CD14-positive monocyte (primary cell): ENCODE measurements around the gene SGCE. TPM values are rescaled to one million over a fixed set of nuclear protein-coding genes. Genes with fewer than 3 reads are reported as not detected.

Source experiments
- DNase-seq, 3 donors: peaks; one replicate each; pipeline ENCODE4 v3.0.0-alpha.2; 2011 to 2022
- H2AFZ ChIP-seq: 2 replicates; pipeline ENCODE4 v1.6.0; 2012; ENCODE audit warnings: mild to moderate bottlenecking, low read depth, low read length, inconsistent platforms; ENCODE audit not compliant: insufficient read depth, poor library complexity, severe bottlenecking
- H3K27ac ChIP-seq, 2 donors: 1 replicate in 1 of 2; 2 replicates in 1 of 2; pipeline ENCODE4 v1.5.1; 2012 to 2013; ENCODE audit warnings: low read length in 2 of 2, control low read depth in 1 of 2, inconsistent platforms in 1 of 2, low read depth in 1 of 2, mild to moderate bottlenecking in 1 of 2
- H3K27me3 ChIP-seq, 2 donors: one replicate each; pipeline versions ENCODE4 v1.6.0 to v1.6.1; 2011 to 2013; ENCODE audit warnings: low read length in 2 of 2; ENCODE audit not compliant: control insufficient read depth in 2 of 2, insufficient read depth in 2 of 2
- H3K36me3 ChIP-seq, 2 donors: replicated peaks in 1 of 2; 1 replicate in 1 of 2; 2 replicates in 1 of 2; pipeline versions ENCODE4 v1.5.1 to v1.6.1; 2012 to 2013; ENCODE audit warnings: low read length in 2 of 2, control low read depth in 1 of 2, inconsistent platforms in 1 of 2, mild to moderate bottlenecking in 1 of 2; ENCODE audit not compliant: insufficient read depth in 2 of 2, control insufficient read depth in 1 of 2
- H3K4me1 ChIP-seq, 2 donors: 1 replicate in 1 of 2; 2 replicates in 1 of 2; pipeline versions ENCODE4 v1.5.1 to v1.6.1; 2012 to 2013; ENCODE audit warnings: low read length in 2 of 2, control low read depth in 1 of 2, inconsistent platforms in 1 of 2, mild to moderate bottlenecking in 1 of 2, moderate library complexity in 1 of 2; ENCODE audit not compliant: insufficient read depth in 2 of 2, control insufficient read depth in 1 of 2
- H3K4me2 ChIP-seq: replicated peaks from 2 replicates; pipeline ENCODE3; 2012; ENCODE audit warnings: low read length, moderate library complexity, mild to moderate bottlenecking; ENCODE audit not compliant: poor library complexity, severe bottlenecking; ENCODE audit errors: extremely low read depth
- H3K4me3 ChIP-seq, 3 experiments: fragments of 200-600 bp in 1 of 3; sonication (generic) in 1 of 3; replicated peaks in 1 of 3; 1 replicate in 2 of 3; 2 replicates in 1 of 3; pipeline ENCODE4 v1.5.1; 2011 to 2013; ENCODE audit warnings: low read length in 3 of 3, mild to moderate bottlenecking in 3 of 3, control low read depth in 2 of 3, low read depth in 2 of 3, inconsistent platforms in 1 of 3, moderate library complexity in 1 of 3
- H3K79me2 ChIP-seq: 2 replicates; pipeline ENCODE4 v1.6.0; 2012; ENCODE audit warnings: mild to moderate bottlenecking, control low read depth, inconsistent platforms, low read length, moderate library complexity; ENCODE audit not compliant: insufficient read depth
- H3K9ac ChIP-seq: 2 replicates; pipeline ENCODE4 v1.6.0; 2017; ENCODE audit warnings: low read length, mild to moderate bottlenecking; ENCODE audit not compliant: insufficient read depth, poor library complexity, severe bottlenecking
- H3K9me3 ChIP-seq, 2 donors: replicated peaks in 1 of 2; 1 replicate in 1 of 2; 2 replicates in 1 of 2; pipeline versions ENCODE4 v1.5.1 to v1.6.1; 2012 to 2013; ENCODE audit warnings: low read length in 2 of 2, control low read depth in 1 of 2; ENCODE audit not compliant: control insufficient read depth in 1 of 2, insufficient read depth in 1 of 2
- H4K20me1 ChIP-seq: 2 replicates; pipeline ENCODE4 v1.6.0; 2012; ENCODE audit warnings: mild to moderate bottlenecking, low read length, control low read depth, moderate library complexity; ENCODE audit not compliant: insufficient read depth
- H3K27ac Mint-ChIP-seq, 7 donors: one replicate each; pipeline ENCODE4 v1.8.0; 2020; ENCODE audit warnings: mild to moderate bottlenecking in 7 of 7, mixed read lengths in 7 of 7, moderate library complexity in 6 of 7, inconsistent platforms in 2 of 7
- H3K27me3 Mint-ChIP-seq, 3 donors: one replicate each; pipeline ENCODE4 v1.8.0; 2021 to 2022; ENCODE audit warnings: low read depth in 3 of 3, mild to moderate bottlenecking in 3 of 3, mixed read lengths in 3 of 3, moderate library complexity in 3 of 3, inconsistent platforms in 1 of 3
- H3K36me3 Mint-ChIP-seq, 2 donors: one replicate each; pipeline ENCODE4 v1.8.0; 2020; ENCODE audit warnings: mixed read lengths in 2 of 2, inconsistent platforms in 1 of 2, mild to moderate bottlenecking in 1 of 2
- H3K4me1 Mint-ChIP-seq: one replicate; pipeline ENCODE4 v1.8.0; 2020; ENCODE audit warnings: mild to moderate bottlenecking, mixed read lengths
- H3K4me3 Mint-ChIP-seq, 2 donors: one replicate each; pipeline ENCODE4 v1.8.0; 2020; ENCODE audit warnings: mild to moderate bottlenecking in 2 of 2, mixed read lengths in 2 of 2, moderate library complexity in 1 of 2
- H3K9me3 Mint-ChIP-seq, 7 donors: one replicate each; pipeline ENCODE4 v1.8.0; 2020 to 2022; ENCODE audit warnings: mixed read lengths in 7 of 7, mild to moderate bottlenecking in 6 of 7, moderate library complexity in 6 of 7, inconsistent platforms in 2 of 7
- CTCF ChIP-seq: fragments of 200-600 bp; IDR thresholded peaks from one replicate; pipeline ENCODE4 v1.8.0; 2022; ENCODE audit warnings: antibody characterized with exemption, mild to moderate bottlenecking
- WGBS: methylation state at CpG from one replicate; pipeline ENCODE4 v1.1.5; 2013; ENCODE audit warnings: missing lambda C conversion rate; ENCODE audit not compliant: insufficient coverage; 5-methylcytosine and 5-hydroxymethylcytosine counted together
- intact Hi-C, 2 donors: fragments of 100-400 bp; cut with micrococcal nuclease; formaldehyde crosslinking; loops; one replicate each; pipeline versions ENCODE4 v1.15.0 to v1.15.1; 2023
- polyA plus RNA-seq, 3 donors: library from polyadenylated mRNA; depleted of rRNA in 1 of 3; unstranded in 2 of 3; stranded (reverse) in 1 of 3; fragments of 300-500 nt in 2 of 3; fragments of >200 nt in 1 of 3; fragmentation: Illumina TruSeq in 2 of 3; gene quantifications; 1 replicate in 2 of 3; 2 replicates in 1 of 3; pipeline ENCODE4 v1.2.3, GENCODE V29; 2012 to 2021

SGCE gene
- polyA plus RNA-seq, 3 donors, result not detected

- no peaks in the 10 kb centered on the region for H4K20me1 ChIP-seq
- H3K4me1 ChIP-seq, result no peaks in the 10 kb centered on the region
- no peak overlapping the region for H3K27ac ChIP-seq
- intact Hi-C loops, result no loop called here
- H3K4me3 ChIP-seq, result no peak overlapping the region
- Mint-ChIP-seq H3K9me3 (peaks cover 0 to 5% (median 1%) of the 10 kb centered on the region in 7 donors), H3K27me3 (peaks cover 0 to 1% (median 0%) of the 10 kb centered on the region in 3 donors), H3K4me1 (no peaks in the 10 kb centered on the region), H3K36me3 (no peaks in the 10 kb centered on the region), H3K27ac (peak overlapping the region in 1 of 7 donors; percentile 4), H3K4me3 (no peak overlapping the region)
- no peak overlapping the region for H3K4me2 ChIP-seq
- no peak overlapping the region for H2AFZ ChIP-seq
- no peak for TF ChIP-seq CTCF
- H3K9me3 ChIP-seq, result peaks cover 0 to 4% of the 10 kb centered on the region in 2 donors
- no peaks in the 10 kb centered on the region for H3K36me3 ChIP-seq
- DNase-seq, result no peak
- H3K79me2 ChIP-seq, result no peaks in the 10 kb centered on the region
- H3K27me3 ChIP-seq, result no peaks in the 10 kb centered on the region
- H3K9ac ChIP-seq, result no peak overlapping the region
These were observed 43.3 kb downstream of the SGCE start for GRCh38 chr7:94612661-94613060.

GRCh38 chr7:94612253-94612652, 43.7 kb downstream of the SGCE start:
- no peak overlapping the region for H3K27ac ChIP-seq
- H3K4me2 ChIP-seq, result no peak overlapping the region
- no peaks in the 10 kb centered on the region for H3K36me3 ChIP-seq
- Mint-ChIP-seq H3K36me3 (no peaks in the 10 kb centered on the region), H3K4me3 (no peak overlapping the region), H3K27ac (no peak overlapping the region), H3K27me3 (peaks cover 0 to 1% (median 0%) of the 10 kb centered on the region in 3 donors), H3K4me1 (no peaks in the 10 kb centered on the region), H3K9me3 (peaks cover 0 to 5% (median 1%) of the 10 kb centered on the region in 7 donors)
- DNase-seq, result no peak
- H3K79me2 ChIP-seq, result no peaks in the 10 kb centered on the region
- WGBS, result no CpG with 5 or more reads among the region's 1 CpG
- no peak overlapping the region for H2AFZ ChIP-seq
- H3K9ac ChIP-seq, result no peak overlapping the region
- no peaks in the 10 kb centered on the region for H3K4me1 ChIP-seq
- H4K20me1 ChIP-seq, result no peaks in the 10 kb centered on the region
- no peak for TF ChIP-seq CTCF
- intact Hi-C loops, result no loop called here
- no peaks in the 10 kb centered on the region for H3K27me3 ChIP-seq
- H3K9me3 ChIP-seq, result peaks cover 0 to 4% of the 10 kb centered on the region in 2 donors
- H3K4me3 ChIP-seq, result no peak overlapping the region
